ENCODE results near the gene HEPACAM.

DNA sequence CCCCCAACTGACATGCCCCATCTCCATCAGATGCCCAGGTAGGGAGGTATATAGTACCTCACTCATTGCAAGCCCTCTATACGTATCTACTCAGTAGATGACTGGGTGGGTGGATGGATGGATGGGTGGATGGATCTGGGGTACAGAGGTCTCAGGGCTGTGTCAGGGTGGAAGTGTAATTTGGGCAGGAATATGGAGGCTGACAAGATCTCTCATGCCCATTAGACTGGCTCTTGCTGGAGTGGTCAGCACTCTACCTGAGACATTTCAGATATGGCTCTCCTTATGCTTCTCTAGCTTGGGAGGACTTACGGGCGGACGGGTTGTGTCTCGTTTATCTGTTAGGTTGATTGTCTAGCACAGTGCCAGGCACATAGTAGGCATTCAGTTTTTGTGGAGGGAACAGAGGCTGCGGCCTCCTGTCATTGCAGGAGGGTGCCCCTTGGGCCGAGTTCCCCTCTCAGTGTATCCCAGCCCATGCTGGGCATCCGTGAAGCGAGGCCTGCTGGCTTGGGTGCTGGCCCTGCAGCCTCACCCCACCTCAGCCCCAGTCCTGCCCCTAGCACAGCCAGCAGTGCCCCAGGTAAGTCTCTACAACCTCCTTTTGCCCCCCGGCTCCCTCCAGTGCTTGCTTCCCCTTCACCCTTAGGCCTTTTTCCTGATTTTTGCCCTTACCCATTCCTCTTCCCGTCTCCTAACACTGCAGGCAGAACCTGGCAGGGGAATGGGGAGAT, 56.9 kb downstream of the HEPACAM start:
- no peak for TF ChIP-seq EZH2phosphoT487 (IDR thresholded peaks at IDR 0.05; ENCODE audit: low read depth)
- TF ChIP-seq, protein P1, sequence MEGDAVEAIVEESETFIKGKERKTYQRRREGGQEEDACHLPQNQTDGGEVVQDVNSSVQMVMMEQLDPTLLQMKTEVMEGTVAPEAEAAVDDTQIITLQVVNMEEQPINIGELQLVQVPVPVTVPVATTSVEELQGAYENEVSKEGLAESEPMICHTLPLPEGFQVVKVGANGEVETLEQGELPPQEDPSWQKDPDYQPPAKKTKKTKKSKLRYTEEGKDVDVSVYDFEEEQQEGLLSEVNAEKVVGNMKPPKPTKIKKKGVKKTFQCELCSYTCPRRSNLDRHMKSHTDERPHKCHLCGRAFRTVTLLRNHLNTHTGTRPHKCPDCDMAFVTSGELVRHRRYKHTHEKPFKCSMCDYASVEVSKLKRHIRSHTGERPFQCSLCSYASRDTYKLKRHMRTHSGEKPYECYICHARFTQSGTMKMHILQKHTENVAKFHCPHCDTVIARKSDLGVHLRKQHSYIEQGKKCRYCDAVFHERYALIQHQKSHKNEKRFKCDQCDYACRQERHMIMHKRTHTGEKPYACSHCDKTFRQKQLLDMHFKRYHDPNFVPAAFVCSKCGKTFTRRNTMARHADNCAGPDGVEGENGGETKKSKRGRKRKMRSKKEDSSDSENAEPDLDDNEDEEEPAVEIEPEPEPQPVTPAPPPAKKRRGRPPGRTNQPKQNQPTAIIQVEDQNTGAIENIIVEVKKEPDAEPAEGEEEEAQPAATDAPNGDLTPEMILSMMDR (IDR thresholded peaks at IDR 0.05; ENCODE audit: low read depth, low read length) = no peak
